ENCODE measurements around the gene ZMYM4. TPM values are rescaled to one million over a fixed set of nuclear protein-coding genes. Genes with fewer than 3 reads are reported as not detected.

The ZMYM4 gene
- total and polyA plus RNA-seq, 8 donors: 8.8 to 104 (median 23.7) TPM

DNA sequence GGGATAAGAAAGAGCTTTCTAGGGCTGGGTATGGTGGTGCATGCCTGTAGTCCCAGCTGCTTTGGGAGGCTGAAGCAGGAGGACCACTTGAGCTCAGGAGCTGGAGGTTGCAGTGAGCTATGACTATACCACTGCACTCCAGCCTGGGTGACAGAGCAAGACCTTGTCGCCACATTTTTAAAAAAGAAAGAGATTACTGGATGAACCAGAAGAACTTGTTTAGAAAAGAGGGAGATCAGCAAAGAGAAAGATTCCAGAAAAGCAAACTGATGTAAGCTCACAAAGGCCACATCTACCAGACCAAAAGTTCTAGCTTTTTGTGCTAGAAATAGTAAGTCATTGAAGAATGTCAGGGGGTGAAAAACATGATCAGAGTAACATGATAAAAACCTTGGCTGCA, 171.1 kb downstream of the ZMYM4 start:
- WGBS, 5 donors: 82 to 100% (median 91%) methylated on average over 1 of the region's 1 CpG
- intact Hi-C loops (cut with DNase I; ENCODE audit: low total_unique reads): loop anchor here (10.0 kb wide), 1 partner anchor 285 kb away; no protein-coding TSS in a partner anchor
- peaks cover 71 to 99% (median 96%) of the 10 kb centered on the region in 4 donors for H3K36me3 ChIP-seq

DNA sequence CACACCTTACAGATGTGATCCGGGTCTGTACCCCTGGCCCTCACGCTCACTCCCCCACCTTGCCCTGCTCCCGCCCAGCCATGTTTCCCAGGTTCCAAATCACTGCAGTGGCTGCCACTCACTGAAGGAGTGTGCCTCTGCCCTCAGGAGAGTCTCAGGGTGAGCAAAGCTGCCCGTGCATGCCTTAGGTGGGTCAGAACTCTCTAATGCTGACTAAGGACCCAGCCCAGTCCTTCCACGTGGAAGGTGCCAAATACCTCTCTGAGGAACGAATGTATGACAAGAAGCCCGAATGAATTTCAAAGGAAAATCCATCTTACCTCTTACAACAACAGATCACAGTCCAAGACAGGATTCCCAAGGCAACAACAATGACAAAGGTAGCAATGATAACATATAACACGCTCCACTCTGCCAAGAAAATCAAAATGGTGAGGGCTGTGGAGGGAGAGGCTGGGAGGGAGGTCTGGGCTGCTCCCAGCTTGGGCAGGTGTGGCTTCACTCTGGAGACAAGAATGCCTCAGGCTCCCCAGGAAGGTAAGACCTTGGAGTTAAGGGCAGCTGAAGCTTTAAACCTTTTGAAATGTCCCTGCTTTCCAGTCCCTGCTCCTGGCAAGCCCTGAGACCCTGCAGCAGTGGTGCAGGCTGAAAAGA, 173.5 kb downstream of the ZMYM4 start:
- intact Hi-C loops (cut with DNase I; ENCODE audit: low total_unique reads): loop anchor here (10.0 kb wide), 1 partner anchor 283 kb away; no protein-coding TSS in a partner anchor
- H3K36me3 ChIP-seq: peaks cover 53 to 99% (median 95%) of the 10 kb centered on the region in 4 donors
- no peaks in the 10 kb centered on the region for H3K27me3 ChIP-seq
- no peak overlapping the region for H3K27ac ChIP-seq
- 73 to 87% (median 80%) methylated on average over 8 of the region's 8 CpGs for WGBS, 5 donors
- H3K4me3 ChIP-seq: no peak overlapping the region
- DNase-seq: no peak
- TF ChIP-seq POLR2AphosphoS5 (IDR thresholded peaks at IDR 0.05): no peak
- TF ChIP-seq POLR2A (IDR thresholded peaks at IDR 0.05): no peak
- TF ChIP-seq, protein P1, sequence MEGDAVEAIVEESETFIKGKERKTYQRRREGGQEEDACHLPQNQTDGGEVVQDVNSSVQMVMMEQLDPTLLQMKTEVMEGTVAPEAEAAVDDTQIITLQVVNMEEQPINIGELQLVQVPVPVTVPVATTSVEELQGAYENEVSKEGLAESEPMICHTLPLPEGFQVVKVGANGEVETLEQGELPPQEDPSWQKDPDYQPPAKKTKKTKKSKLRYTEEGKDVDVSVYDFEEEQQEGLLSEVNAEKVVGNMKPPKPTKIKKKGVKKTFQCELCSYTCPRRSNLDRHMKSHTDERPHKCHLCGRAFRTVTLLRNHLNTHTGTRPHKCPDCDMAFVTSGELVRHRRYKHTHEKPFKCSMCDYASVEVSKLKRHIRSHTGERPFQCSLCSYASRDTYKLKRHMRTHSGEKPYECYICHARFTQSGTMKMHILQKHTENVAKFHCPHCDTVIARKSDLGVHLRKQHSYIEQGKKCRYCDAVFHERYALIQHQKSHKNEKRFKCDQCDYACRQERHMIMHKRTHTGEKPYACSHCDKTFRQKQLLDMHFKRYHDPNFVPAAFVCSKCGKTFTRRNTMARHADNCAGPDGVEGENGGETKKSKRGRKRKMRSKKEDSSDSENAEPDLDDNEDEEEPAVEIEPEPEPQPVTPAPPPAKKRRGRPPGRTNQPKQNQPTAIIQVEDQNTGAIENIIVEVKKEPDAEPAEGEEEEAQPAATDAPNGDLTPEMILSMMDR (IDR thresholded peaks at IDR 0.05): no peak
- TF ChIP-seq EP300 (IDR thresholded peaks at IDR 0.05): no peak
- H3K9me3 ChIP-seq: no peaks in the 10 kb centered on the region
- H3K4me1 ChIP-seq: peaks cover 0 to 5% (median under 1%) of the 10 kb centered on the region in 4 donors

More for the DNA sequence above, 171.1 kb downstream of the ZMYM4 start:
- no peaks in the 10 kb centered on the region for H3K9me3 ChIP-seq
- TF ChIP-seq, protein P1 (IDR thresholded peaks at IDR 0.05): no peak
- no peak for TF ChIP-seq POLR2A (IDR thresholded peaks at IDR 0.05)
- no peak for DNase-seq
- H3K27ac ChIP-seq: no peak overlapping the region
- H3K4me1 ChIP-seq: no peaks in the 10 kb centered on the region
- no peak overlapping the region for H3K4me3 ChIP-seq
- no peaks in the 10 kb centered on the region for H3K27me3 ChIP-seq

DNA sequence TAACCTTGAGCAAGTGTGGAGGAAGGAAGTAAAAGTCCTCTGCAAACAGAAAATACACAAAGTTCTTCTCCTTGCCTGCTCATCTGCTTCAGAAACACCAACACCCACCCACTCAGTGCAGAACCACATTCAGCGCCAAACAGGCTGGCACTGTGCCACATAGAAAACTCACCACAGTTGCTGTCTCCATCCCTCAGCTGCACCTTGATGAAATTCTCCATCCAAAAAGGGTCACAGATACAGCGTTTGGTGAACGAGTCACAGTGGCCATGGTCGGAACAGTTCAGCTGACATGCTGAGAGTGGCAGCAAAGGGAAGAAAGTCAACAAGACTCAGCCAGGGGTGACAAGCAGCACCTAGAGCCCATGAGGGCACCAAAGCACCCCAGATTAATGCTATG, 174.2 kb downstream of the ZMYM4 start:
- Histone ChIP-seq H3K4me1 (peaks cover 0 to 9% (median 5%) of the 10 kb centered on the region in 4 donors), H3K9me3 (no peaks in the 10 kb centered on the region), H3K36me3 (peaks cover 52 to 99% (median 93%) of the 10 kb centered on the region in 4 donors), H3K4me3 (no peak overlapping the region), H3K27ac (no peak overlapping the region), H3K27me3 (no peaks in the 10 kb centered on the region)
- 71 to 95% (median 79%) methylated on average over 4 of the region's 4 CpGs for WGBS, 5 donors
- intact Hi-C loops (cut with DNase I; ENCODE audit: low total_unique reads): loop anchor here (10.0 kb wide), 1 partner anchor 282 kb away; no protein-coding TSS in a partner anchor
- no peak for DNase-seq
- TF ChIP-seq, protein P1 (IDR thresholded peaks at IDR 0.05): no peak
- TF ChIP-seq EP300 (IDR thresholded peaks at IDR 0.05) (no peak), POLR2A (IDR thresholded peaks at IDR 0.05) (no peak), POLR2AphosphoS5 (IDR thresholded peaks at IDR 0.05) (no peak)

DNA sequence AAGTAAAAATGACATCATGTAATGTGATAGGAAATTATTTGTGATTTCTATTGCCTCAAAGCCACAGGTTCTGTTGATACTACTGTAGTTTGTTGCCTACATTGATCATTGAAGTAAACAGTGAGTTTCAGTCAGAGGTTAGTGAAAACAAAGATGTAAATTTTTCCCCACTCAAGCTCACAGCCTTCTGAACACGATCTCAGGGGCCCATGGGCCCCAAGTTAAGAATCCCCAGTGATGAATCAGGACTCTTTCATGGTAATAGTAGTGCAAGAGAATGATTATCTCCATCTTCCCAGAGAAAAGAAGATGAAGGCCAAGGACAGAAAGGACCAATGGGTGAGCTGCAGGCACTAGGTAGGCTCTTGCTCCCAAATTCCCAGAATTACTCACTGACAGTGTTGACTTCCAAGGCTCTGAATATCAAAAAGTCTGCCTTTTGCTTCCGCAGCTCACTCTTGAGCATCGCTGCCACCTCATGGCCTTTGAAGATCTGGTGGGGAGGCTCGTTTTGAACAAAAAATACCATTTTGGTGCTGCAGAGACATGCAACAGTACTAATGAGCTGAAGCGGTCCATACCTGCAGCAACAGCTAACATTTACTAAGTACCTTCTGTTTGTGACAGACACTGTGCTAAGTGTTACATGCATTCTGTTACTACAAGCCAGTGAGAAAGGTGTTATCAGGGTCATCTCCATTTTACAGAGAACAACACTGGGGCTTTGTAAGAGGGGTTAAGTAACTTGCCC, 175.4 kb downstream of the ZMYM4 start:
- 75 to 82% (median 78%) methylated on average over 5 of the region's 5 CpGs for WGBS, 5 donors
- Histone ChIP-seq H3K27ac (no peak overlapping the region), H3K27me3 (no peaks in the 10 kb centered on the region), H3K4me3 (no peak overlapping the region), H3K36me3 (peaks cover 47 to 98% (median 97%) of the 10 kb centered on the region in 4 donors), H3K4me1 (peaks cover 10 to 21% (median 15%) of the 10 kb centered on the region in 4 donors), H3K9me3 (no peaks in the 10 kb centered on the region)
- DNase-seq: no peak
- TF ChIP-seq POLR2A (IDR thresholded peaks at IDR 0.05) (no peak), POLR2AphosphoS5 (IDR thresholded peaks at IDR 0.05) (no peak), EP300 (IDR thresholded peaks at IDR 0.05) (no peak)
- TF ChIP-seq, protein P1 (IDR thresholded peaks at IDR 0.05): no peak
- intact Hi-C loops (cut with DNase I; ENCODE audit: low total_unique reads): loop anchor here (10.0 kb wide), 1 partner anchor 281 kb away; no protein-coding TSS in a partner anchor

Measured in stomach (tissue), 9 donors.